Panc1 (cell line): Measurements from ENCODE around the gene RABGAP1L. TPM values are rescaled to one million over a fixed set of nuclear protein-coding genes. Genes with fewer than 3 reads are reported as not detected.

Source experiments
- ATAC-seq: fragments of 200-7000 bp; cut with Tn5 transposase; 2 replicates; pipeline ENCODE4 v1.9.1; 2020; ENCODE audit warnings: mild to moderate bottlenecking, moderate library complexity
- BruUV-seq: library from RNA; stranded (reverse); fragments of 400-500 nt; replicated peaks from 2 replicates; lab custom pipeline; 2021; lab: Mats Ljungman, UMichigan
- CTCF ChIA-PET: fragments of 300-600 bp; sonication (Branson Sonifier 250); formaldehyde crosslinking; loops from one replicate; lab custom pipeline; 2022; ENCODE audit warnings: antibody characterized with exemption; lab: Charles Lee
- POLR2A ChIA-PET: fragments of 300-600 bp; sonication (Branson Sonifier 250); formaldehyde crosslinking; loops from one replicate; lab custom pipeline; 2022; ENCODE audit warnings: antibody characterized with exemption; lab: Charles Lee
- DNase-seq: peaks from one replicate; pipeline ENCODE4 v3.0.0-alpha.2; 2010; ENCODE audit warnings: low read depth, low spot score
- H3K27ac ChIP-seq: 2 replicates; pipeline ENCODE4 v1.5.1; 2011; ENCODE audit warnings: mild to moderate bottlenecking, low read length, inconsistent platforms
- H3K27me3 ChIP-seq: fragments of 200-500 bp; sonication (Bioruptor generic); 2 replicates; pipeline ENCODE4 v1.6.0; 2014; ENCODE audit warnings: low read length, inconsistent platforms; ENCODE audit not compliant: control insufficient read depth, insufficient read depth
- H3K36me3 ChIP-seq: fragments of 200-500 bp; sonication (Bioruptor generic); 2 replicates; pipeline ENCODE4 v1.5.1; 2014; ENCODE audit warnings: inconsistent platforms, mild to moderate bottlenecking, low read length, moderate library complexity; ENCODE audit not compliant: control insufficient read depth, insufficient read depth
- H3K4me1 ChIP-seq: 2 replicates; pipeline ENCODE4 v1.5.1; 2011; ENCODE audit warnings: inconsistent platforms, mild to moderate bottlenecking, low read length, moderate library complexity; ENCODE audit not compliant: control insufficient read depth, insufficient read depth
- H3K4me3 ChIP-seq, 2 experiments: 2 replicates each; pipeline ENCODE4 v1.5.1; 2011 to 2012; ENCODE audit warnings: low read depth in 2 of 2, low read length in 2 of 2, mild to moderate bottlenecking in 2 of 2, inconsistent platforms in 1 of 2, moderate library complexity in 1 of 2
- H3K9me3 ChIP-seq: fragments of 200-500 bp; sonication (Bioruptor generic); 2 replicates; pipeline ENCODE4 v1.5.1; 2014; ENCODE audit warnings: low read depth, mild to moderate bottlenecking, inconsistent platforms, low read length, moderate library complexity; ENCODE audit not compliant: control insufficient read depth, insufficient read depth
- CTCF ChIP-seq: fragments of 450-650 bp; IDR thresholded peaks from 2 replicates; pipeline ENCODE4 v1.5.1; 2017; ENCODE audit warnings: mild to moderate bottlenecking
- POLR2AphosphoS5 ChIP-seq: IDR thresholded peaks from 2 replicates; pipeline ENCODE4 v1.6.1; 2012; ENCODE audit warnings: mild to moderate bottlenecking, low read depth, low read length, moderate library complexity
- REST ChIP-seq, 2 experiments: IDR thresholded peaks; 2 replicates each; pipeline ENCODE4 v1.6.1; 2011 to 2012; ENCODE audit warnings: low read depth in 2 of 2, control low read depth in 1 of 2, low read length in 1 of 2, mild to moderate bottlenecking in 1 of 2, moderate library complexity in 1 of 2; ENCODE audit not compliant: insufficient read depth in 1 of 2
- SIN3A ChIP-seq: IDR thresholded peaks from 2 replicates; pipeline ENCODE4 v1.6.1; 2012; ENCODE audit warnings: low read depth, mild to moderate bottlenecking, low read length, moderate library complexity, borderline replicate concordance; ENCODE audit not compliant: insufficient read depth
- TCF7L2 ChIP-seq: IDR thresholded peaks from 2 replicates; pipeline ENCODE4 v1.6.1; 2011; ENCODE audit warnings: mild to moderate bottlenecking, low read depth, low read length, inconsistent platforms
- in situ Hi-C: cut with HindIII; loops from 2 replicates; pipeline ENCODE4 v1.10.0; 2016; ENCODE audit warnings: low sequenced_read_pairs, low pct_unique_long_range_greater_than_20kb
- intact Hi-C: fragments of 100-400 bp; cut with micrococcal nuclease; formaldehyde crosslinking; loops from one replicate; pipeline ENCODE4 v1.10.0; 2022; ENCODE audit not compliant: unreplicated experiment
- total RNA-seq: library from RNA; stranded (reverse); gene quantifications from one replicate; pipeline ENCODE4 v1.2.1, GENCODE V29; 2021; ENCODE audit not compliant: unreplicated experiment

Gene RABGAP1L
- total RNA-seq, 1 experiment from 2014 or later: 37.0 TPM

- no peak for ATAC-seq
These were observed 797.7 kb downstream of the RABGAP1L start for GRCh38 chr1:174956976-174957375.

GRCh38 chr1:174957829-174958228, 798.5 kb downstream of the RABGAP1L start:
- intact Hi-C loops (no loop called here), in situ Hi-C loops (no loop called here)
- Histone ChIP-seq H3K27ac (no peak overlapping the region), H3K9me3 (no peaks in the 10 kb centered on the region), H3K4me1 (no peaks in the 10 kb centered on the region; the same call in 1 of the 2 replicates), H3K36me3 (no peaks in the 10 kb centered on the region), H3K27me3 (no peaks in the 10 kb centered on the region), H3K4me3 (no peak overlapping the region)
- TF ChIP-seq POLR2AphosphoS5 (no peak), TCF7L2 (no peak), SIN3A (no peak), REST (IDR thresholded peaks at IDR 0.05; ENCODE audit: insufficient read depth in 1 of 2, low read depth in 2 of 2, low read length in 1 of 2) (no peak), CTCF (no peak)
- TSS peak; percentile 35 for BruUV-seq
- DNase-seq: no peak
- no peak for ATAC-seq
- ChIA-PET POLR2A (no interaction called here), CTCF (no interaction called here)

More at GRCh38 chr1:174956976-174957375, 797.7 kb downstream of the RABGAP1L start:
- in situ Hi-C loops (no loop called here), intact Hi-C loops (no loop called here)
- TF ChIP-seq SIN3A (no peak), CTCF (no peak), TCF7L2 (no peak), POLR2AphosphoS5 (no peak), REST (IDR thresholded peaks at IDR 0.05; ENCODE audit: insufficient read depth in 1 of 2, low read depth in 2 of 2, low read length in 1 of 2) (no peak)
- ChIA-PET POLR2A (no interaction called here), CTCF (no interaction called here)
- no peak for DNase-seq
- no TSS peak for BruUV-seq
- Histone ChIP-seq H3K4me1 (no peaks in the 10 kb centered on the region; the same call in 1 of the 2 replicates), H3K36me3 (no peaks in the 10 kb centered on the region), H3K27ac (no peak overlapping the region), H3K9me3 (no peaks in the 10 kb centered on the region), H3K27me3 (no peaks in the 10 kb centered on the region), H3K4me3 (no peak overlapping the region)
